CD4-positive, alpha-beta T cell treated with Interleukin-4 for 4 hours (primary cell): Measurements from ENCODE around the gene WDR18.

Experiments
- DNase-seq: peaks from one replicate; pipeline ENCODE4 v3.0.0-alpha.2; 2020

Gene WDR18

DNA sequence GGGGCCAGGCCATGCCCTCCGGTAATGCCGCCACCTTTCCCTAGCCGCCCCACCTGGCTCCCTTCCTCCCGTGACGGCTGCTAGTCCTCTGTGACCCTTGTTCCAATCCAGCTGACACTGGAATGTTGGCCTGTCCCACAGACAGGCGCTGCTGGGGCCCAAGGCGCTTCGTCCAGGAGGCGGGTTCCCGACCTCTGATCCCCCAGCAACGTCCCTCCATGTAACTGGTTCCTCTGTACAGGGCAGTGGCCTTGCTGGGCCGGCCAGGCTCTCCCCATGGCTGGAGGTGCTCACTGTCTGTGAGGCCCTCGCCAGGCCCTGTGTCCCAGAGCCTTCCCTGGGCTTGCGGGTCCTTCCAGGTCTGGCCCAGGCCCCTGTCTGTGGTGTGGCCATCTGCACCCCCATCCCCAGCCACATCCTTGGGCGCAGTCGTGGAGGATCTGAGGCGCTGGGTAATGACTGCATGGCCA, 9.3 kb downstream of the WDR18 start:
- no peak for DNase-seq

DNA sequence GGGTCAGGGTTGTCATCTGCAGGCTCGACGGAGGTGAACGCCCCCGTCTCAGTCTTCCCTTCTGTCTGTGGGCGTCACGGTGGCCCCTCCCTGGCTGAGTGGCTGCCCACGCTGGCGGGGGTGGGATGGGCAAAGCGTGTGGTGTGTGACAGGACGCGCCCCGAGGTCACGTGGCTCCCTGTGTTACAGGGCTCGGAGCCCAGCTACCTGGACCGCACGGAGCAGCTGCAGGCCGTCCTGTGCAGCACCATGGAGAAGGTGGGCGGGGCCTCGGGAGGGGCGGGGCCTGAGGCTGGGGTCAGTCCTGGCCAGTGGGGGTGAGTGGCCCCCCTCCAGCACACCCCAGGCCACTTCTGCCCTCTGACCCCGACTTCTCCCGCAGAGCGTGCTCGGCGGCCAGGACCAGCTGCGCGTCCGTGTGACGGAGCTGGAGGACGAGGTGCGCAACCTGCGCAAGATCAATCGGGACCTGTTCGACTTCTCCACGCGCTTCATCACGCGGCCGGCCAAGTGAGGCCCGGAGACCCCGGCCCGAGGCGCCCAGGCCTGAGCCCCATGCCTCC, 9.8 kb downstream of the WDR18 start:
- DNase-seq: no peak

DNA sequence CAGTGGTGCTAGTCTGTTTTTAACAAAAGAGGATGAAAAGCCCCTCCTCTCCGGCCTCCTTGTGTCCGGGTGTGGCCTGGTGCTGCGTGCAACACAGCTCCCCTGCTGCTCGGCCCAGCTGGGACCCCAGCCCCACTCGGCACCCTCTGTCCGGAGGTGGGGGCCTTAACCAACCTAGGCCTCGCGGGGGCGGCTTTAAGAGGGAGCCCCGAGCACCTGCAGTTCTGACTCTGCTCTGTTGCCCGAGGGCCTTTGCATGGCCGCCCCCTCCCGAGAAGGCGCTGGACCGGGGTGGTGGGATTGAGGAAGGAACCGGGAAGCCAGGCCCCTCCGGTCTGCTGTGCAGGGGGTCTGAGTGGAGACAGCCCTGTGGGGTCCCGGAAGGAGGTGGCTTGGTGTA, 10.4 kb downstream of the WDR18 start:
- DNase-seq: no peak

DNA sequence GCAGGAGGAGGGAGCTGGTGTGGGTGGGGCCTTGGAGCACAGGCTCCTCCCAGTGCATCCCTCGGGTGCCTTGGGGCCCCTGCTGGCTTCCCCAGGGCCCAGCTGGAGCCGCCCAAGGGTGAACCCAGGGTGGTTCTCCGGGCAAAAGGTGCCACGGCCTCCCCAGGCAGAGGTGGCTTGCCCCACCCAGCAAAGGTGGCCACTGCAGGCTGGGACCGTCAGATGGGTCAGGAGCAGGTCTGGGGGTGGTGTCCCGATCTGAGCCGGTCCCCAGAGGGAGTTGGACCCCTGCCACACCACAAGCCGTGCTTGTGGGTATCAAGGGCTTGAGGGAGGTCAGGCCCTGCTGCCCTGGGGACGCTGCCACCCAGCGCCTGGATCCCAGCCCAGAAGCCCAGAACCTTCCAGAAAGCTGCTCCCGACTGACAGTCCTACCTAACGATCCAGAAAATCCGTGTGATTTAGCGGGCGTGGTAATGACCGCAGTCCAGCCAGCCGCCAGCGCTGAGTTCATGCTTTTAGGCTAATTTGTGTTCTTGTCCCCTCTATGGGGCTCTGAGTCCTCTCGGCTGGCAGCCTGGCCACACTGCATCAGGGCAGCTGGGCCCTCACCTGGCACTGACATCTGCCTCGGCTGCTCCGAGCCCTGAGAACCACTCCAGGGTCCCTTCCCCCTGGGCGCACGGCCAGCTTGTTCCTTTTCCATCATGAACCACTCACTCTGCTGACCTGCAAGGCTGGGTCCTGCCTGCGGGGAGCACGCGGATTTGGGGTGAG, 11.1 kb downstream of the WDR18 start:
- DNase-seq: no peak

DNA sequence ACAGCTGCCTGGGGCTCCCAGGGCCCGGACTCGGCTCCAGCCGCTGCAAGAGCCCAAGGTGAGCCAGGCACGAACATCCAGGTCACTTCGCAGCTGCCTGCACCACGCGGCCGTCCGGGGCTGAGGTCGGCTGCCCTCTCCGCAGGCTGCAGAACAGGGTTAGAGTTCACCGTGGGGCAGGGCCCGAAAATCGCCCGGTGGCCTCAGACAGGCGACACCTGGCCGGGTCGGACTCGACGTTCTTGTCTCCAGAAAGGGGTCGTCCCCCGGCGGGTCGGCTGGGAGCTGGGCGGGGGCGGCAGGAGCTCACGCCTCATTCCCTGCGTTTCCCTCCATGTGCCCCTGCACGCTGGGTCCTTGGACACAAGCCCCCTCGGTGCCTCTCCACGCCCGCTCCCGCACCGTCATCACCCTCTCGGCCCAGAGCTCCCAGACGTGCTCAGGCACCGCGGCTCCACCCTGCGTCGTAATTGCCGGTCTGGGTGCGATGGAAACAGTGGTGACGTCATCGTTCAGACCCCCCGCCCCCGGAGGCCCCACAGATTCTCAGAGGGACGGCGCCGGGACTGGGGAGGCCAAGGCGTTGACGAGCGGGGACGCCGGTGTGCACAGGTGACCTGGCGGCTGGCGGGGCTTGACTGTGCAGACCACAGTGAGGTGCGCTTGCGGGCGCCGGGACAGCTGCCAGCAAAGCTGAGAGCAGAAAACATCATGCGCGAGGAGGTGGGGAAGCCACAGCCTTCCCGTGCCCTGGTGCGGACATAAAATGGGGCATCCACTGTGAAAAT, 12.1 kb downstream of the WDR18 start:
- DNase-seq: peak; percentile 77

DNA sequence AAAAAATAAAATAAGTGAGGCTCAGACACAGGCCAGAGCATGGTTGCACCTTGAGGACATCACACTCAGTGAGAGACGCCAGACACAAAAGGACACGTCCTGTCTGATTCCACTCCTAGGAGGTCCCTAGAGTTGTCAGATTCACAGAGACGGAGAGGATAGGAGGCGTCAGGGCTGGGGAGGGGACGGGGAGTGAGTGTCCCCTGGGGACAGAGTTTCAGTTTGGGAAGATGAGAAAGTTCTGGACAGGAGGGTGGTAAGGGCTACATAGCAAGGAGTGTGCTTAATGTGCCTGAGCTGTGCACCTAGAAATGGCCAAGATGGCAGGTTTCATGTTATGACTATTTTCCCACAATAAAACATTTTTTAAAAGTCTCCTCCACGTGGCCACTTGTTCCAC, 13.9 kb downstream of the WDR18 start:
- no peak for DNase-seq

DNA sequence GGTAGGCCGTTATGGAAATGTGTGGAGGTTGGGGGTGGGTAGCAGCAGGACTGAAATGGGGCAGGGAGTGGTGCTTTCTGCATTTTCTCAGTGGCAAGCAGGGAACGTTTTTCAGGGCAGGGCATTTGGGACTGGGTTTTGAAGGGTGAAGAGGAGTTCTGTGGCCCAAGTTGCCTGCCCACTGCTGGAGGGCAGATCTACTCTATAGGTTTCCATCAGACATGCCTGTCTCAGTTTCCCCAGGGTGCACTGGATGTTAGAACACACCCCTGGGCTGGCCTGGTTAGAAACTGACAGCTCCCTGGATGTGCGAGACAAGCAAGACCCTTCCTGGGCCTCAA, 15.2 kb downstream of the WDR18 start:
- DNase-seq: no peak

DNA sequence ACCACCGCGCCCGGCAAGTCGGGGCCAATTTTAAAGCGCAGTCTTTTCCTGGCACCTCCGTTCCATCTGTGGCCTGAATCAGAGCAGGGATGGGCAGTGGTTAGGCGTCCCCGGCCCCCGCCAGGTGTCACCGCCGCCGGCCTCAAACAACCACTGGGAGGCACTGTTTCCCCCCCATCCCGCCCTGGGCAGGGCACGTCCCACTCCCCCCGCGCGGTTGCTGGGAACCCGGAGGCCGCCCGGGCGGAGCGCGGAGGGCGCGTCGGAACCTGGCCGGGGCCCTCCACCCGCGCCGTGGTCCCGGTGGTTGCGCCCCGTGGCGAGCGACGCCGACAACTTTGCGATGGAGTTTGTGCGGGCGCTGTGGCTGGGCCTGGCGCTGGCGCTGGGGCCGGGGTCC, 15.9 kb downstream of the WDR18 start, which contains the start of gene GRIN3B:
Gene GRIN3B, plus strand, starts transcription at position 325 of the 400 bp plus-strand sequence. Its CDS starts 19 bp downstream, at position 344.
- peak; percentile 50 for DNase-seq

DNA sequence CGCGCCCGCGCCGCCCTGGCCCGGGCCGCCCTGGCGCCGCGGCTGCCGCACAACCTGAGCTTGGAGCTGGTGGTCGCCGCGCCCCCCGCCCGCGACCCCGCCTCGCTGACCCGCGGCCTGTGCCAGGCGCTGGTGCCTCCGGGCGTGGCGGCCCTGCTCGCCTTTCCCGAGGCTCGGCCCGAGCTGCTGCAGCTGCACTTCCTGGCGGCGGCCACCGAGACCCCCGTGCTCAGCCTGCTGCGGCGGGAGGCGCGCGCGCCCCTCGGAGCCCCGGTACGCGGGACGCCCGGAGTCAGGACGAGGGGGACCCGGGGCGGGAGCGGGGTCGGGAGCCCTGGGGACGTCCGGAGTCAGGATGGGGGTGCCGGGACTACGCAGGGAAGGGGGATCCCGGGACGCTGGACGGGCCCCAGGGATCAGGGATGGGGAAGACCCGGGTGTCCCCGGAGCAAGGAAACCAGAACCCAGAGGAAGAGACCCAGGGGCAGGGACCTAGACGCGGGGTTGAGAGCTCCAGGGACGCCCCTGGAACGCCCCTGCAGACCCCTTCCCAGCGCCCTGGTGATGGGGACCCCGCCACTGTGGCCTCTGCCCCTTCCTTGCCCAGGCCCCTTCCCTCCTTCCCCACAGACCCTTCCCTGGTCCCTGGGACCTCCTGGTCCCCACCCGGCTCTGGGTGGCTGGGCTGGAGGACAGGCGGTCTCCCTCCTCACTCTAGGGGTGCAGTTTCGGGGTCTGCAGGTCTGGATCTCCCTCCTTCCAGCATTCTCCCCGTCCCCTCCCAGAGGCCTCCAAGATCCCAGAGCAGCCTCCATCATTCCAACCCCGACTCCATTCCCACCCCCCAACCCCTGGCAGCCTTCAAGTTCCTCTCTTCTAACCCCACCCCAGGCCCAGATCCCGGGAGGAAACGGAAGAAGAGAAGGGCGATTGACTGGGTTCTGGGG, 16.7 kb downstream of the WDR18 start:
- DNase-seq: no peak

DNA sequence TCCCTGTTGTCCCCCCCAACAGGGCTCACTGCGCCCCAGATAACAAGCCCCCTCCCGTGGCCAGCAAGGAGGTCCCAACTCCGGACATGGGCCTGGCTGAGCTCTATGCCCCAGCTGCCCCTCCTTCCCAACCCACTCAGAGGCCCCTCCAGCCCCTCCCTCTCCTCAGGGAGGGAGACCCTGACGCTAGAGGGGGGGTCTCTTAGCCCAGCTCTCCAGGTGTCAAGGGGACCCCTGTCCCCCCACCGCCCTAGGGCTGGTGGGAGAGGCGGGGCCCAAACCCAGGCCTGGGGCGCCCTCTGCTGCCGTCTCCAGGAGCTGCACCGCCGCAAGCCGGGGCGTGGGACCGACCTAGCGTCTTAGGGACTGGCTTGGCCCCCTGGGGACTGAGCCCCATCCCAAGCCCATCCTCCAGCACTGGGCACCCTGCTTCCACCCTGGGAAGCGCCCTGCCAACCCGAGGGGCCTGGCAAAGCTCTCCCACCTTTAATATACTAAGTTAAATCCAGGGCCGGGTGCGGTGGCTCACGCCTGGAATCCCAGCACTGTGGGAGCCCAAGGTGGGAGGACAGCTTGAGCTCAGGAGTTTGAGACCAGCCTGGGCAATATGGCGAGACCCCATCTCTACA, 17.5 kb downstream of the WDR18 start:
- peak; percentile 47 for DNase-seq

DNA sequence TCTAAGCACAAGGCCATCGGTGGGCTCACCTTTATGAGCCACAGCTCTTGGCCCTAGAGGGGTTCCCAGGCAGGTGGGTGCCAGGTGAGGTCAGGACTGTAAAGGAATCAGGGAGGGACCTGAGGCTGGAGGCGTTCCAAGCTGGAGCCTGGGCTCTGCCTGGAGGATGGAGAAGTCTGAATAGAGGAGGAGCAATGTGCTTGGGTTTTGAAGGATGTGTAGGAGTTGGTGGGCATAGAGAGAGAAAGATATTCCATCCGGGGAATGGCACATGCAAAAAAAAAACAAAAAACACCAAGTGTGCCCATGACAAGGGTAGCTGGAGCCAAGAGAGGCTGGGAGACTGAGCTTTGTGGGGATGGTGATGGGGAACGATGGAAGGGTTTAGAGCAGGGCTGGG, 18.5 kb downstream of the WDR18 start:
- DNase-seq: no peak

DNA sequence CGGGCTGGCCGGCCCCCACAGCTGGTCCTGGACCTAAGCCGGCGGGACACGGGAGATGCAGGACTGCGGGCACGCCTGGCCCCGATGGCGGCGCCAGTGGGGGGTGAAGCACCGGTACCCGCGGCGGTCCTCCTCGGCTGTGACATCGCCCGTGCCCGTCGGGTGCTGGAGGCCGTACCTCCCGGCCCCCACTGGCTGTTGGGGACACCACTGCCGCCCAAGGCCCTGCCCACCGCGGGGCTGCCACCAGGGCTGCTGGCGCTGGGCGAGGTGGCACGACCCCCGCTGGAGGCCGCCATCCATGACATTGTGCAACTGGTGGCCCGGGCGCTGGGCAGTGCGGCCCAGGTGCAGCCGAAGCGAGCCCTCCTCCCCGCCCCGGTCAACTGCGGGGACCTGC, 19.1 kb downstream of the WDR18 start:
- DNase-seq: no peak

DNA sequence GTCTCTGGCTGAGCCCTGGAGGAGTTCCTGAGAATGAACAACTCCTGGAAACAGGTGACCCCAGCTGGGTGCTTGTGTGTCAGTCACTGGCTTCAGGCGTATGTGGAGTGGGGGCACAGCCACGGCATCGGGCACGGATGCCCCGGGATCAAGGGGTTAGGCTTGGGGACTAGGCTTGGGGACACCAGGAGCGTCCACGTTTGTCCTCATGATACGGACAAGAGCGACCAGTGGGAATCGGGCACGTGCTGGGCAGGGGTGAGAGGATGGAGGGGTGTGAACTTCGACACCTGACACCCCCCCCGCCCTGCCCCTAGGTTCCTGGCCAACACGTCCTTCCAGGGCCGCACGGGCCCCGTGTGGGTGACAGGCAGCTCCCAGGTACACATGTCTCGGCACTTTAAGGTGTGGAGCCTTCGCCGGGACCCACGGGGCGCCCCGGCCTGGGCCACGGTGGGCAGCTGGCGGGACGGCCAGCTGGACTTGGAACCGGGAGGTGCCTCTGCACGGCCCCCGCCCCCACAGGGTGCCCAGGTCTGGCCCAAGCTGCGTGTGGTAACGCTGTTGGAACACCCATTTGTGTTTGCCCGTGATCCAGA, 20.2 kb downstream of the WDR18 start:
- no peak for DNase-seq

DNA sequence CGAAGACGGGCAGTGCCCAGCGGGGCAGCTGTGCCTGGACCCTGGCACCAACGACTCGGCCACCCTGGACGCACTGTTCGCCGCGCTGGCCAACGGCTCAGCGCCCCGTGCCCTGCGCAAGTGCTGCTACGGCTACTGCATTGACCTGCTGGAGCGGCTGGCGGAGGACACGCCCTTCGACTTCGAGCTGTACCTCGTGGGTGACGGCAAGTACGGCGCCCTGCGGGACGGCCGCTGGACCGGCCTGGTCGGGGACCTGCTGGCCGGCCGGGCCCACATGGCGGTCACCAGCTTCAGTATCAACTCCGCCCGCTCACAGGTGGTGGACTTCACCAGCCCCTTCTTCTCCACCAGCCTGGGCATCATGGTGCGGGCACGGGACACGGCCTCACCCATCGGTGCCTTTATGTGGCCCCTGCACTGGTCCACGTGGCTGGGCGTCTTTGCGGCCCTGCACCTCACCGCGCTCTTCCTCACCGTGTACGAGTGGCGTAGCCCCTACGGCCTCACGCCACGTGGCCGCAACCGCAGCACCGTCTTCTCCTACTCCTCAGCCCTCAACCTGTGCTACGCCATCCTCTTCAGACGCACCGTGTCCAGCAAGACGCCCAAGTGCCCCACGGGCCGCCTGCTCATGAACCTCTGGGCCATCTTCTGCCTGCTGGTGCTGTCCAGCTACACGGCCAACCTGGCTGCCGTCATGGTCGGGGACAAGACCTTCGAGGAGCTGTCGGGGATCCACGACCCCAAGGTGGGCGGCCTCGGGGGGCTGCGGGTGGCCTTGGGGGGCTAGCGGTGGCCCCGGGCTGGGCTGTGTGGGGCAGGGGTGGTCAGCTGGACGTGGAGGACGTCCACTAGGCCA, 20.9 kb downstream of the WDR18 start:
- DNase-seq: no peak

DNA sequence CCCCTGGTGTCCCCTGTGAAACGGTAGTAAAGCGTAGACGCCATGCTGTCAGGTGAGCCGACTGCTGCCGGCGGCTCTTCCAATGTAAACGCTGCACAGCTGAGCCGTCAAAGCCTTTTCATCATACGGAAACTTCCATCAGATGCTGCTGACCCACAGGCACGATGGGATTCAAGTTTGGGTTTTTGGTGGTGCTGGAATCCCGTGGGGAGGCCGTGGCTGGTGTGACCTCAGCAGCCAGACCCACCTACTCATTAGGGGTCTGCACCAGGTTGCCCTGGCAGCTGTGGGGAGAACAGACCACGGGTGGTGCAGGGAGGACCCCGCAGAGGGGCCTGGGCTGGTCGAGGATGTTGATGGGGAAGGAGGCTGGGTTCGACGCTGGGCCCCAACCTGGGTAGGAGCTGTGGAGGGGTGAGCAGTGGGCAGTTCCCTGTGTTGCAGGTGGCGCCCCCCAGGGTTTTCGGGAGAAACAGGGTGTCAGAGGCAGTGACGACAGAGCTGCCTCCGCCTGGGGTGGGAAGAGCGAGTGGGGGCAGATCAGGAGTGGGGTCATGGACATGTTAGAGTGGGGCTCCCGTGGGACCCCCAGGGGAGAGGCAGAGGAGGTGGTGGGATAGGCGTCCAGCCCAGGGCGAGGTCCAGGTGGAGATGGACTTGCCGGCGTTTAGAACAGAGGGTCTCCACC, 22.7 kb downstream of the WDR18 start:
- DNase-seq: no peak

DNA sequence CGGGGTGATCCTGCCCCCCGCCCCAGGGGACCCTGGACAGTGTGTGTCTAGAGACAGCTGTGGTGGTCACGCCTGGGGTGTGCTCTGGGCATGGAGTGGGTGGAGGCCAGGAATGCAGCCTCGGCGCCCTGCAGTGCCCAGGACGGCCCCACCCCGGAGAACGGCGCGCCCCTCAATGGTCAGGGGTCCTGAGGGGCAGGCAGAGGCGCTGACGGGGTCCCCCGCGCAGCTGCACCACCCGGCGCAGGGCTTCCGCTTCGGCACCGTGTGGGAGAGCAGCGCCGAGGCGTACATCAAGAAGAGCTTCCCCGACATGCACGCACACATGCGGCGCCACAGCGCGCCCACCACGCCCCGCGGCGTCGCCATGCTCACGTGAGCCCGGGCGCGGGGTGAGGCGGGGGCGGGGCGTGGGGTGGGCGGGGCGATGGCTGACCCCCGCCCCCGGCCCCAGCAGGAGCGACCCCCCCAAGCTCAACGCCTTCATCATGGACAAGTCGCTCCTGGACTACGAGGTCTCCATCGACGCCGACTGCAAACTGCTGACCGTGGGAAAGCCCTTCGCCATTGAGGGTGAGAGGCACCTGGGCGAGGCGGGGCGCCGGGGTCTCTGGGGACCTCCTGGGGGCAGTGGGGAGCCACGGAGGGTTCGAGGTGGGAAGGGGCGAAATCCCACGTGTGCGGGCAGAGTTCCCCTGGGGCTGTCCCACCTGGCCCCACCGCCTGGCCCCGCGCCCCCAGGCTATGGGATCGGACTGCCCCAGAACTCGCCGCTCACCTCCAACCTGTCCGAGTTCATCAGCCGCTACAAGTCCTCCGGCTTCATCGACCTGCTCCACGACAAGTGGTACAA, 23.5 kb downstream of the WDR18 start:
- no peak for DNase-seq

DNA sequence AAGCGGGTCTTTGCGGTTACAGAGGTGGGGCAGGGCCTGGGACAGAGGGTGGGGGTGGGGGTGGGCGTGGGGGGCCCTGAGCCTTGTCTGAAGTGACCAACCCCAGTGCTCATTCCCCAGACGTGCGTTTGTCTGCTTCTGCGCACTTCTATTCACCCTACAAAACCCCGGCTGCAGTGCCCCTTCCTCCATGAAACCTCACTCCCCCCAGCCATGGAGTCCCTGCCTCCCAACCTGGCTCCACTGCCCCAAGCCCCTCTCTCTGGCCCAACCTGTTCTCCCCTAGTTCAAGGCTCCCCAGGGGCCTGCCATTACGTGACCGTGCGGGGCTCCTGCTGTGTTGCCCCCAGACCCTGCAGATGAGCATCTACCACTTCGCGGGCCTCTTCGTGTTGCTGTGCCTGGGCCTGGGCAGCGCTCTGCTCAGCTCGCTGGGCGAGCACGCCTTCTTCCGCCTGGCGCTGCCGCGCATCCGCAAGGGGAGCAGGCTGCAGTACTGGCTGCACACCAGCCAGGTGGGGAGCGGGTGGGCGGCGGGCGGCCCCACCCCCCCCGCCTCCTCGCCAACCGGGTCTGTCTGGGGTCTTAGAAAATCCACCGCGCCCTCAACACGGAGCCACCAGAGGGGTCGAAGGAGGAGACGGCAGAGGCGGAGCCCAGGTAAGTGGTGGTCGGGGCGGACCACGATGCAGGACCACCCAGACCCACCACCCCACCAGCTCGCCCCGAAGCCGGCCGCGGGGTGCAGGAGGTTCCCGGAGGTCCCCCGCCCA, 24.3 kb downstream of the WDR18 start:
- DNase-seq: no peak
